HFFc6 (cell line): Measurements from ENCODE around the gene CITED4. TPM values are rescaled to one million over a fixed set of nuclear protein-coding genes. Genes with fewer than 3 reads are reported as not detected.

Source experiments
- DNase-seq: peaks from one replicate; pipeline ENCODE4 v3.0.0-alpha.2; 2018
- H3K27ac Mint-ChIP-seq: 2 replicates; pipeline ENCODE4 v1.8.0; 2020; ENCODE audit warnings: mild to moderate bottlenecking, mixed read lengths
- H3K27me3 Mint-ChIP-seq: 2 replicates; pipeline ENCODE4 v1.8.0; 2021; ENCODE audit warnings: mild to moderate bottlenecking, moderate library complexity, mixed read lengths; ENCODE audit not compliant: insufficient read depth
- H3K36me3 Mint-ChIP-seq: 2 replicates; pipeline ENCODE4 v1.8.0; 2021; ENCODE audit warnings: low read depth, mixed read lengths
- H3K4me1 Mint-ChIP-seq: 2 replicates; pipeline ENCODE4 v1.8.0; 2020; ENCODE audit warnings: low read depth, mixed read lengths
- H3K4me3 Mint-ChIP-seq: 2 replicates; pipeline ENCODE4 v1.8.0; 2020; ENCODE audit warnings: mild to moderate bottlenecking, moderate library complexity, mixed read lengths
- H3K9me3 Mint-ChIP-seq: 2 replicates; pipeline ENCODE4 v1.8.0; 2020; ENCODE audit warnings: mild to moderate bottlenecking, mixed read lengths
- CTCF ChIP-seq: fragments of 200-600 bp; sonication (generic); IDR thresholded peaks from 2 replicates; pipeline ENCODE4 v1.5.0; 2021; ENCODE audit warnings: antibody characterized with exemption, mild to moderate bottlenecking
- total RNA-seq, 6 experiments: library from RNA; stranded (reverse); fragmentation: NEBNext Ultra II Directional; extraction: Animal tissue kit (Norgen Biotek cat#: 25700); gene quantifications; 2 replicates in 1 of 6; 3 replicates in 5 of 6; pipeline ENCODE4 v1.2.3, GENCODE V29; 2021

The CITED4 gene
- total RNA-seq, 6 experiments from 2014 or later: 1.7 to 5.3 (median 3.8) TPM

- DNase-seq: no peak
- Mint-ChIP-seq H3K4me3 (no peak overlapping the region), H3K36me3 (no peaks in the 10 kb centered on the region), H3K27me3 (peaks cover 14% of the 10 kb centered on the region), H3K9me3 (no peaks in the 10 kb centered on the region), H3K27ac (no peak overlapping the region), H3K4me1 (0 out of 2 replicates have a peak, but pooled peaks cover 3% of the 10 kb centered on the region)
- TF ChIP-seq CTCF: no peak
Observed at GRCh38 chr1:40831001-40831732, 31.0 kb downstream of the CITED4 start.

- peaks cover 14% of the 10 kb centered on the region for H3K27me3 Mint-ChIP-seq
- DNase-seq: no peak
- no peak overlapping the region for H3K4me3 Mint-ChIP-seq
- TF ChIP-seq CTCF: no peak
- H3K36me3 Mint-ChIP-seq: no peaks in the 10 kb centered on the region
- H3K27ac Mint-ChIP-seq: no peak overlapping the region
- no peaks in the 10 kb centered on the region for H3K9me3 Mint-ChIP-seq
- peaks cover 5% of the 10 kb centered on the region; the same call in 1 of the 2 replicates for H3K4me1 Mint-ChIP-seq
Observed at GRCh38 chr1:40830419-40830943, 31.7 kb downstream of the CITED4 start.

- no peaks in the 10 kb centered on the region for H3K9me3 Mint-ChIP-seq
- H3K4me1 Mint-ChIP-seq: peaks cover 13% of the 10 kb centered on the region
- H3K27ac Mint-ChIP-seq: no peak overlapping the region
- DNase-seq: no peak
- TF ChIP-seq CTCF: no peak
- no peaks in the 10 kb centered on the region for H3K36me3 Mint-ChIP-seq
- H3K4me3 Mint-ChIP-seq: no peak overlapping the region
- H3K27me3 Mint-ChIP-seq: peaks cover 15% of the 10 kb centered on the region
Observed at GRCh38 chr1:40829631-40830245, 32.4 kb downstream of the CITED4 start.

- DNase-seq: no peak
- H3K27ac Mint-ChIP-seq: no peak overlapping the region
- no peak overlapping the region for H3K4me3 Mint-ChIP-seq
- no peaks in the 10 kb centered on the region for H3K9me3 Mint-ChIP-seq
- peaks cover 19% of the 10 kb centered on the region for H3K4me1 Mint-ChIP-seq
- H3K36me3 Mint-ChIP-seq: no peaks in the 10 kb centered on the region
- TF ChIP-seq CTCF: no peak
- peaks cover 19% of the 10 kb centered on the region for H3K27me3 Mint-ChIP-seq
Observed at GRCh38 chr1:40825996-40826395, 36.2 kb downstream of the CITED4 start.

GRCh38 chr1:40825435-40825788 lies 36.8 kb downstream of the CITED4 start:
- Mint-ChIP-seq H3K27me3 (peaks cover 21% of the 10 kb centered on the region), H3K9me3 (no peaks in the 10 kb centered on the region), H3K27ac (peak overlapping the region; percentile 36; the same call in 1 of the 2 replicates), H3K36me3 (no peaks in the 10 kb centered on the region), H3K4me1 (peaks cover 19% of the 10 kb centered on the region), H3K4me3 (no peak overlapping the region)
- TF ChIP-seq CTCF: no peak
- DNase-seq: no peak
